Panc1 (cell line): ENCODE measurements around the gene CDYL.

Source experiments
- CTCF ChIP-seq: fragments of 450-650 bp; IDR thresholded peaks from 2 replicates; pipeline ENCODE4 v1.5.1; 2017; ENCODE audit warnings: mild to moderate bottlenecking
- POLR2AphosphoS5 ChIP-seq: IDR thresholded peaks from 2 replicates; pipeline ENCODE4 v1.6.1; 2012; ENCODE audit warnings: mild to moderate bottlenecking, low read depth, low read length, moderate library complexity
- REST ChIP-seq, 2 experiments: IDR thresholded peaks; 2 replicates each; pipeline ENCODE4 v1.6.1; 2011 to 2012; ENCODE audit warnings: low read depth in 2 of 2, control low read depth in 1 of 2, low read length in 1 of 2, mild to moderate bottlenecking in 1 of 2, moderate library complexity in 1 of 2; ENCODE audit not compliant: insufficient read depth in 1 of 2

GRCh38 chr6:4895971-4896370 lies 119.8 kb downstream of the CDYL start:
- TF ChIP-seq CTCF, result no peak
- TF ChIP-seq REST (IDR thresholded peaks at IDR 0.05; ENCODE audit: insufficient read depth in 1 of 2, low read depth in 2 of 2, low read length in 1 of 2), result no peak
- no peak for TF ChIP-seq POLR2AphosphoS5
